CD4-positive, alpha-beta T cell (primary cell): ENCODE results near the gene ZNF544. TPM values are rescaled to one million over a fixed set of nuclear protein-coding genes. Genes with fewer than 3 reads are reported as not detected.
A peak's percentile ranks its signal among the peaks of the same experiment; 100 is the strongest.

Experiments
- ATAC-seq: fragments of 200-7000 bp; cut with Tn5 transposase; one replicate; pipeline ENCODE4 v1.10.0; 2022; ENCODE audit warnings: mild to moderate bottlenecking; ENCODE audit not compliant: poor library complexity
- CTCF ChIA-PET: fragments of 350-600 bp; sonication (Branson Sonifier 250); formaldehyde crosslinking; loops from one replicate; lab custom pipeline; 2021; ENCODE audit warnings: antibody characterized with exemption, inconsistent platforms; lab: Charles Lee
- POLR2A ChIA-PET: fragments of 350-600 bp; sonication (Branson Sonifier 250); formaldehyde crosslinking; loops from one replicate; lab custom pipeline; 2021; ENCODE audit warnings: antibody characterized with exemption, inconsistent platforms; lab: Charles Lee
- DNase-seq, 14 experiments: peaks; one replicate each; pipeline ENCODE4 v3.0.0-alpha.2; 2013 to 2020; ENCODE audit warnings: mixed read lengths in 2 of 14
- H3K27ac ChIP-seq, 2 donors: one replicate each; pipeline versions ENCODE4 v1.5.1 to v1.7.0; 2013; ENCODE audit warnings: low read length in 2 of 2, low read depth in 1 of 2, mild to moderate bottlenecking in 1 of 2
- H3K27me3 ChIP-seq, 2 experiments: 1 replicate in 1 of 2; 2 replicates in 1 of 2; pipeline versions ENCODE4 v1.6.1 to v1.7.0; 2013; ENCODE audit warnings: low read length in 2 of 2, control low read depth in 1 of 2, mild to moderate bottlenecking in 1 of 2, moderate library complexity in 1 of 2; ENCODE audit not compliant: insufficient read depth in 2 of 2, control insufficient read depth in 1 of 2
- H3K36me3 ChIP-seq: one replicate; pipeline ENCODE4 v1.6.1; 2013; ENCODE audit warnings: low read length, control low read depth; ENCODE audit not compliant: insufficient read depth
- H3K4me1 ChIP-seq: one replicate; pipeline ENCODE4 v1.6.1; 2013; ENCODE audit warnings: low read length, control low read depth; ENCODE audit not compliant: insufficient read depth
- H3K4me3 ChIP-seq: one replicate; pipeline ENCODE4 v1.5.1; 2013; ENCODE audit warnings: mild to moderate bottlenecking, low read length, moderate library complexity
- H3K9me3 ChIP-seq, 2 experiments: 1 replicate in 1 of 2; 2 replicates in 1 of 2; pipeline versions ENCODE4 v1.6.1 to v1.7.0; 2013; ENCODE audit warnings: low read length in 2 of 2, mild to moderate bottlenecking in 2 of 2, control low read depth in 1 of 2, moderate library complexity in 1 of 2; ENCODE audit not compliant: control insufficient read depth in 1 of 2, insufficient read depth in 1 of 2
- H3K27ac Mint-ChIP-seq: one replicate; pipeline ENCODE4 v1.8.0; 2020; ENCODE audit warnings: mixed read lengths
- H3K27me3 Mint-ChIP-seq: one replicate; pipeline ENCODE4 v1.8.0; 2021; ENCODE audit warnings: mixed read lengths
- H3K36me3 Mint-ChIP-seq: one replicate; pipeline ENCODE4 v1.8.0; 2021; ENCODE audit warnings: low read depth, mixed read lengths
- H3K4me1 Mint-ChIP-seq: one replicate; pipeline ENCODE4 v1.8.0; 2021; ENCODE audit warnings: low read depth, mixed read lengths
- H3K4me3 Mint-ChIP-seq: one replicate; pipeline ENCODE4 v1.8.0; 2020; ENCODE audit warnings: mild to moderate bottlenecking, mixed read lengths
- H3K9me3 Mint-ChIP-seq: one replicate; pipeline ENCODE4 v1.8.0; 2020; ENCODE audit warnings: mixed read lengths
- intact Hi-C, 2 experiments: fragments of 100-400 bp; cut with DNase I in 1 of 2; cut with micrococcal nuclease in 1 of 2; formaldehyde crosslinking; loops; one replicate each; pipeline versions ENCODE4 v1.15.1 to v1.9.0; 2023 to 2025; cut with DNase I, micrococcal nuclease
- total RNA-seq, 174 experiments: library from RNA in 2 of 174; stranded (reverse) in 2 of 174; gene quantifications; one replicate each; pipeline ENCODE4 v1.2.3 and lab custom pipeline; 2021 to 2026
- TF ChIP-seq, protein P1 (sequence below): fragments of 200-600 bp; IDR thresholded peaks from one replicate; pipeline ENCODE4 v1.8.0; 2022; ENCODE audit warnings: antibody characterized with exemption, mild to moderate bottlenecking

The ZNF544 gene
- total RNA-seq, 2 experiments from 2014 or later, result 6.3 to 7.2 TPM

DNA sequence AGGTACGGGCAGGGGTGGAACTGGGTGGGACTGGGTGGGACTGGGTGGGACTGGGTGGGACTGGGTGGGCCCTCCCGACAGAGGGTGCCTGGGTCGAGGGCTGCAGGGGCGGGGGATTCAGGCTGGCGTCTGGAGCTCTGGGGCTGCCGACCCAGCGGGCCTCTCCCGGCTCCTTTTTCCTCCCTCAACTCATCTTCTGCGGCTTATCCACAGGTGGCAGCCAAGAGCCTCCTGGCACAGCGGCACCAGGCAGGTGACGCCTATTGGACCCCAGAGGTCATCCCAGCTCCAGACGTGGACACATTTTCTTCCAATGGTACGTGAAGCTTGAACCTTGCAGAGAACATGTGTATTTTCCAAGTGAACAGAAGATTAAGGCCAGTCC lies 533 bp downstream of the ZNF544 start:
- Mint-ChIP-seq H3K27me3 (no peaks in the 10 kb centered on the region), H3K4me3 (peak overlapping the region; percentile 97), H3K27ac (peak overlapping the region; percentile 35), H3K4me1 (peaks cover 46% of the 10 kb centered on the region), H3K36me3 (peaks cover 73% of the 10 kb centered on the region), H3K9me3 (peaks cover 30% of the 10 kb centered on the region)
- POLR2A ChIA-PET, result interaction anchor here (0.8 to 2.7 kb wide), 6 partner anchors 11 to 134 kb away, joined by 3 to 11 read pairs (median 4); partner anchors contain the start of genes ZNF274 and ZNF497
- intact Hi-C loops, result loop anchor here (5.0 to 10.0 kb wide), 2 partner anchors 46 to 48 kb away; partner anchors contain the start of gene ZNF8 (in 2 of the 2)
- Histone ChIP-seq H3K27me3 (no peaks in the 10 kb centered on the region), H3K4me1 (peaks cover 22% of the 10 kb centered on the region), H3K9me3 (peaks cover 33 to 51% of the 10 kb centered on the region in 2 experiments), H3K27ac (no peak overlapping the region), H3K36me3 (peaks cover 43% of the 10 kb centered on the region), H3K4me3 (peak overlapping the region; percentile 85)
- TF ChIP-seq, protein P1, sequence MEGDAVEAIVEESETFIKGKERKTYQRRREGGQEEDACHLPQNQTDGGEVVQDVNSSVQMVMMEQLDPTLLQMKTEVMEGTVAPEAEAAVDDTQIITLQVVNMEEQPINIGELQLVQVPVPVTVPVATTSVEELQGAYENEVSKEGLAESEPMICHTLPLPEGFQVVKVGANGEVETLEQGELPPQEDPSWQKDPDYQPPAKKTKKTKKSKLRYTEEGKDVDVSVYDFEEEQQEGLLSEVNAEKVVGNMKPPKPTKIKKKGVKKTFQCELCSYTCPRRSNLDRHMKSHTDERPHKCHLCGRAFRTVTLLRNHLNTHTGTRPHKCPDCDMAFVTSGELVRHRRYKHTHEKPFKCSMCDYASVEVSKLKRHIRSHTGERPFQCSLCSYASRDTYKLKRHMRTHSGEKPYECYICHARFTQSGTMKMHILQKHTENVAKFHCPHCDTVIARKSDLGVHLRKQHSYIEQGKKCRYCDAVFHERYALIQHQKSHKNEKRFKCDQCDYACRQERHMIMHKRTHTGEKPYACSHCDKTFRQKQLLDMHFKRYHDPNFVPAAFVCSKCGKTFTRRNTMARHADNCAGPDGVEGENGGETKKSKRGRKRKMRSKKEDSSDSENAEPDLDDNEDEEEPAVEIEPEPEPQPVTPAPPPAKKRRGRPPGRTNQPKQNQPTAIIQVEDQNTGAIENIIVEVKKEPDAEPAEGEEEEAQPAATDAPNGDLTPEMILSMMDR, result no peak
- CTCF ChIA-PET, result interaction anchor here (1.1 to 1.2 kb wide), 3 partner anchors 75 to 291 kb away, joined by 3 to 5 read pairs (median 3); partner anchors contain the start of gene ZNF497
- DNase-seq (peak in 7 of 14 experiments; percentile 3 to 45 (median 20)), ATAC-seq (peak; percentile 43)

DNA sequence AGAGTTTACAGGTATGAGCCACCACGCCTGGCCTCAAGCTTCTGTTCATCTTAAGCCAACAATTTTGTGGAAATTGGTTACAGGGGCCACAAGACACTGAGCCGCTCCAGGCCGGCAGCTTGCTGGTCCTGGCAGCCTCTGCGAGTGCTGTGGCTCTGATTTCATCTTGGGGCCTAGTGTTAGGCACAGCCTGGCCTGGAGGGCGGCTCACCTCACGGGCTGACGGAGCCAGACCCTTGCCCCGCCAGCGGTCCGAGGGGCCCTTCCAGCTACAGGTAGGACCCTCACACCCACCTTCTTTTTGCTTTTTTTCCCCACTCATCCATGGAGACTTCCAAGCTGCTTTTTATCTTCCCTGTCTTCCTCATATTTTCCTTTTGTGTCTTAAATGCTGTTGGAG lies 8.6 kb downstream of the ZNF544 start:
- ATAC-seq (no peak), DNase-seq (no peak)
- Mint-ChIP-seq H3K4me1 (no peaks in the 10 kb centered on the region), H3K27ac (no peak overlapping the region), H3K36me3 (peaks cover 99% of the 10 kb centered on the region), H3K4me3 (no peak overlapping the region), H3K27me3 (no peaks in the 10 kb centered on the region), H3K9me3 (peaks cover 13% of the 10 kb centered on the region)
- Histone ChIP-seq H3K27me3 (no peaks in the 10 kb centered on the region), H3K27ac (no peak overlapping the region), H3K36me3 (peaks cover 62% of the 10 kb centered on the region), H3K9me3 (peaks cover 61 to 70% of the 10 kb centered on the region in 2 experiments), H3K4me1 (no peaks in the 10 kb centered on the region), H3K4me3 (no peak overlapping the region)
- intact Hi-C loops, result no loop called here
- CTCF ChIA-PET, result no interaction called here
- POLR2A ChIA-PET, result interaction anchor here (0.5 to 0.7 kb wide), 2 partner anchors 61 to 894 kb away, joined by 3 read pairs; no protein-coding TSS in a partner anchor
- TF ChIP-seq, protein P1, result no peak

DNA sequence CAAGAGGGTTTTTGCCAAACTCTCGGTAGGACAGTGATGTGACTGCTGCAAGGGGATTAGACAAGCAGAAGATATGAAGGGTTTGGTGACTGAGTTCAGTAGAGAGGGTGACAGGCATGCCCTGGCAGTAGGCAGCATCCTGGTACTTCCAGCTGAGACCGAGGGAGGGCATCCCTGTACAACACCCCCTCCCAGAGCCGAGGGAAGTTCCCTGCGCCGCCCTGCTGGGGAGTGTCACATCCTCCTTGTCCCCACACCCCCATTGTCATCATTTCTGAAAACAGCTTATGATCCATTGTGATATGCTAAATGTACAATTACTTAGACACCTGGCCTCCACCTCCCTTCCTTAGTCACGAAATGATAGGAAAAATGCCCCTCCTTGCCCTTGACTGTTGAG lies 14.6 kb downstream of the ZNF544 start:
- POLR2A ChIA-PET, result no interaction called here
- H3K4me3 Mint-ChIP-seq, result no peak overlapping the region
- intact Hi-C loops, result no loop called here

More for the DNA sequence above, 14.6 kb downstream of the ZNF544 start:
- H3K4me1 Mint-ChIP-seq, result no peaks in the 10 kb centered on the region
- Histone ChIP-seq H3K9me3 (peaks cover 81 to 95% of the 10 kb centered on the region in 2 experiments), H3K36me3 (peaks cover 72% of the 10 kb centered on the region), H3K27me3 (no peaks in the 10 kb centered on the region), H3K4me3 (no peak overlapping the region), H3K4me1 (no peaks in the 10 kb centered on the region), H3K27ac (no peak overlapping the region)
- H3K27ac Mint-ChIP-seq, result no peak overlapping the region
- CTCF ChIA-PET, result no interaction called here
- no peak for ATAC-seq
- peaks cover 100% of the 10 kb centered on the region for H3K36me3 Mint-ChIP-seq
- H3K9me3 Mint-ChIP-seq, result peaks cover 8% of the 10 kb centered on the region
- no peaks in the 10 kb centered on the region for H3K27me3 Mint-ChIP-seq
- TF ChIP-seq, protein P1, result no peak
- DNase-seq, result no peak
